Iris pigment epithelial cell (primary cell): ENCODE data around the gene SMAD3.
"Not testable (repeated sequence)": the region's sequence is repeated elsewhere in the genome, so short reads cannot be mapped to it uniquely, and the experiment has no call there.

Experiments used
- DNase-seq: peaks from one replicate; pipeline ENCODE4 v3.0.0-alpha.2; 2011; ENCODE audit warnings: low read depth

SMAD3 gene

GRCh38 chr15:67063689-67064606 is 1.5 kb upstream of the SMAD3 start:
- peak; percentile 89 for DNase-seq

- DNase-seq: peak; percentile 81
Measured at GRCh38 chr15:67064607-67065530, 533 bp upstream of the SMAD3 start.

GRCh38 chr15:67066041-67066958 is 898 bp downstream of the SMAD3 start:
- peak; percentile 42 for DNase-seq

- DNase-seq: peak; percentile 50
Measured at GRCh38 chr15:67066959-67067853, 1.8 kb downstream of the SMAD3 start.

- DNase-seq: peak; percentile 43
Measured at GRCh38 chr15:67067930-67068551, 2.6 kb downstream of the SMAD3 start.

- peak; percentile 65 for DNase-seq
Measured at GRCh38 chr15:67068710-67069400, 3.5 kb downstream of the SMAD3 start.

GRCh38 chr15:67070150-67070549 is 4.7 kb downstream of the SMAD3 start:
- no peak for DNase-seq

GRCh38 chr15:67070892-67071664 is 5.7 kb downstream of the SMAD3 start:
- DNase-seq: no peak

GRCh38 chr15:67072442-67072841 is 7.0 kb downstream of the SMAD3 start:
- no peak for DNase-seq

- DNase-seq: no peak
Measured at GRCh38 chr15:67072958-67073357, 7.6 kb downstream of the SMAD3 start.

- DNase-seq: no peak
Measured at GRCh38 chr15:67074886-67075229, 9.5 kb downstream of the SMAD3 start.

- not testable (repeated sequence) for DNase-seq
Measured at GRCh38 chr15:67075555-67076135, 10.2 kb downstream of the SMAD3 start.

GRCh38 chr15:67076147-67076843 is 10.9 kb downstream of the SMAD3 start:
- DNase-seq: peak; percentile 93

- no peak for DNase-seq
Measured at GRCh38 chr15:67077641-67078215, 12.3 kb downstream of the SMAD3 start.

GRCh38 chr15:67079361-67079760 is 14.0 kb downstream of the SMAD3 start:
- no peak for DNase-seq

- peak; percentile 91 for DNase-seq
Measured at GRCh38 chr15:67080118-67080899, 14.9 kb downstream of the SMAD3 start.
